ENCODE measurements around the gene POLR1A.

Gene POLR1A

DNA sequence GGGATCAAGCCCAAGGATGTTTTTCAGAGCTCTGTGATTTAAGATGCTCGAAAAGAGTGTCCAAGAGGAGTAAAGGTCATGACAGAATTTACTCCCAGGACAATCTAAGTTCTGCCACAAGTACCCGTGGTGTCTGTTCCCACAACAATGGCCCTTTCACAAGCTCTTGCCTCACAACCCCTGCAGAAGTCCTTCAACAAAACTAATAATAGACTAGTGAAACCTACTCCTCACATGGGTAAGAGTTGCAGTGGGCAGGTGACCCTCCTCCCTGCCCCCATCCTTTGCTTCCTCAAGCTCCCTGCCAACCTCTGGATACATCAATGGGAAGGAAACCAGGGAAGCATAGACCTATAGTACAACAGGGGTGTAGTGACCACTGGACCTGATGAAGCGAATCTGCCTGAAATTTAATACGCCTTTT lies 35.3 kb upstream of the POLR1A start:
- Histone ChIP-seq H3K79me2 (ENCODE audit: insufficient read depth, low read length) (no peaks in the 10 kb centered on the region), H3K27me3 (ENCODE audit: insufficient read depth, low read length, poor library complexity, severe bottlenecking) (no peaks in the 10 kb centered on the region), H3K4me1 (ENCODE audit: insufficient read depth, low read length, poor library complexity, severe bottlenecking) (no peaks in the 10 kb centered on the region), H3K4me3 (ENCODE audit: low read length, poor library complexity, severe bottlenecking) (no peak overlapping the region), H3F3A (ENCODE audit: low read depth) (no peaks in the 10 kb centered on the region), H3K9me3 (ENCODE audit: insufficient read depth, low read depth, low read length) (no peaks in the 10 kb centered on the region), H4K20me1 (ENCODE audit: insufficient read depth, low read length, poor library complexity, severe bottlenecking) (no peaks in the 10 kb centered on the region), H3K36me3 (ENCODE audit: insufficient read depth, low read length) (peaks cover 89% of the 10 kb centered on the region), H3K9ac (ENCODE audit: low read depth, low read length, poor library complexity, severe bottlenecking) (no peak overlapping the region), H3K9me2 (replicated peaks; ENCODE audit: low read depth, low read length) (no peaks in the 10 kb centered on the region), H3K4me2 (ENCODE audit: low read depth, low read length, poor library complexity, severe bottlenecking) (no peak overlapping the region), H2AFZ (ENCODE audit: low read length) (no peak overlapping the region)
- TF ChIP-seq, protein P1, sequence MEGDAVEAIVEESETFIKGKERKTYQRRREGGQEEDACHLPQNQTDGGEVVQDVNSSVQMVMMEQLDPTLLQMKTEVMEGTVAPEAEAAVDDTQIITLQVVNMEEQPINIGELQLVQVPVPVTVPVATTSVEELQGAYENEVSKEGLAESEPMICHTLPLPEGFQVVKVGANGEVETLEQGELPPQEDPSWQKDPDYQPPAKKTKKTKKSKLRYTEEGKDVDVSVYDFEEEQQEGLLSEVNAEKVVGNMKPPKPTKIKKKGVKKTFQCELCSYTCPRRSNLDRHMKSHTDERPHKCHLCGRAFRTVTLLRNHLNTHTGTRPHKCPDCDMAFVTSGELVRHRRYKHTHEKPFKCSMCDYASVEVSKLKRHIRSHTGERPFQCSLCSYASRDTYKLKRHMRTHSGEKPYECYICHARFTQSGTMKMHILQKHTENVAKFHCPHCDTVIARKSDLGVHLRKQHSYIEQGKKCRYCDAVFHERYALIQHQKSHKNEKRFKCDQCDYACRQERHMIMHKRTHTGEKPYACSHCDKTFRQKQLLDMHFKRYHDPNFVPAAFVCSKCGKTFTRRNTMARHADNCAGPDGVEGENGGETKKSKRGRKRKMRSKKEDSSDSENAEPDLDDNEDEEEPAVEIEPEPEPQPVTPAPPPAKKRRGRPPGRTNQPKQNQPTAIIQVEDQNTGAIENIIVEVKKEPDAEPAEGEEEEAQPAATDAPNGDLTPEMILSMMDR (conservative IDR thresholded peaks at IDR 0.05; ENCODE audit: low read length): no peak
- no peak for TF ChIP-seq EZH2phosphoT487 (IDR thresholded peaks at IDR 0.05; ENCODE audit: borderline replicate concordance)

DNA sequence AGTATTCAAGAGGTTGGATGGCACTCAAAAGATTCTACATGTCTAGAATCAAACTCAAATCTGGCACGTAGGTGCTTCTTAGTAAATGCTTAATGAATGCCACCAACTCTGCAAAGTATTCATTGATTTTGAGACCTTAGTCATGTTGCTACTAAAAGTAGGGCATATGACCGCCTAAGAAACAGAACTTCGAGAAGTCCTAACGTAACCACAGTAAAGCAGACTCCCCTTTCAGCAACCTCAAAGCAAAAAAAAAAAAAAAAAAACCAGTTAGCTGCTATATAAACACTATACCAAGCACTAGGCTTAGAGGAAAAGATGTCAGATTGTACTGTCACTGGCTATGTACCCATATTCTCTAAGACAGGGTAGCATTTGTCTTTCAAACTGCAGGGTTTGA lies 34.3 kb upstream of the POLR1A start:
- no peaks in the 10 kb centered on the region for H3K4me1 ChIP-seq (ENCODE audit: insufficient read depth, low read length, poor library complexity, severe bottlenecking)
- H3K4me2 ChIP-seq (ENCODE audit: low read depth, low read length, poor library complexity, severe bottlenecking): no peak overlapping the region

DNA sequence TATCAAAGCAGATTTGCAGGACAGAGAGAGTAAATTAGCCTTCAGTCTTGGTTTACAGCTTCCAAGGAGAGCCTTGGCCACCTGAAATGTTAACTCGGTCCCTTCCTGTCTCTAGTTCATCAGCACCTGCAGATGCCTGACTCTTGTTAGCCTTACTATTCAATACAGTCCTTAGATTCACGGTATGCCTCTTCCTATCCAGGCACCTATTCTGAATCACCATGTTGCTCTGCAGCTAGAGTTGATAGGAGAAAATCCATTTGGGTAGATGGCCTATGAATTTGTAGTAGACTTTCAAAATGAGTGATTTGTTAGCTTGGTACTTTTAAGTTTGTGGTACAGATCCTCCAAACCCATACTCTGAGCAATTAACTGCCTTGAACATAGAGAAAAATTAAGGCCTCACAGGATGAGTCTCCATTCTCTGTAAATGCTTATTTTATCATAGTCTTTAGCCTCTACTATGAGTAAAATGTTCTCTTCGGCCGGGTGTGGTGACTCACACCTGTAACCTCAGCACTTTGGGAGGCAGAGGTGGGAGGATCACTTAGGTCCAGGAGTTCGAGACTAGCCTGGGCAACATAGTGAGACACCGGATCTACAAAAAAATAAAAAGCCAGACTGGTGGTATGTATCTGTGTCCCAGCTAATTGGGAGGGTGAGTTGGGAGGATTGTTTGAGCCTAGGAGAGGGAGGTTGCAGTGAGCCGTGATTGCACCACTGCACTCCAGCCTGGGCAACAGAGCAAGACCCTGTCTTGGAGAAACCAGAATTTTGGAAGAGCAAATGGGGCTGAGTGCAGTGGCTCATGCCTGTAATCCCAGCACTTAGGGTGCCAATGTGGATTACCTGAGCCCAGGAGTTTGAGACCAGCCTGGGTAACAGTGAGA lies 33.3 kb upstream of the POLR1A start:
- Histone ChIP-seq H3F3A (ENCODE audit: low read depth) (no peaks in the 10 kb centered on the region), H3K36me3 (ENCODE audit: insufficient read depth, low read length) (peaks cover 89% of the 10 kb centered on the region), H3K9me2 (replicated peaks; ENCODE audit: low read depth, low read length) (no peaks in the 10 kb centered on the region), H2AFZ (ENCODE audit: low read length) (no peak overlapping the region), H3K4me2 (ENCODE audit: low read depth, low read length, poor library complexity, severe bottlenecking) (no peak overlapping the region), H3K79me2 (ENCODE audit: insufficient read depth, low read length) (no peaks in the 10 kb centered on the region), H3K4me3 (ENCODE audit: low read length, poor library complexity, severe bottlenecking) (no peak overlapping the region), H3K9me3 (ENCODE audit: insufficient read depth, low read depth, low read length) (no peaks in the 10 kb centered on the region), H4K20me1 (ENCODE audit: insufficient read depth, low read length, poor library complexity, severe bottlenecking) (no peaks in the 10 kb centered on the region), H3K4me1 (ENCODE audit: insufficient read depth, low read length, poor library complexity, severe bottlenecking) (no peaks in the 10 kb centered on the region), H3K27me3 (ENCODE audit: insufficient read depth, low read length, poor library complexity, severe bottlenecking) (no peaks in the 10 kb centered on the region), H3K9ac (ENCODE audit: low read depth, low read length, poor library complexity, severe bottlenecking) (no peak overlapping the region)
- TF ChIP-seq EZH2phosphoT487 (IDR thresholded peaks at IDR 0.05; ENCODE audit: borderline replicate concordance): no peak
- TF ChIP-seq, protein P1 (conservative IDR thresholded peaks at IDR 0.05; ENCODE audit: low read length): no peak

More for the DNA sequence above, 34.3 kb upstream of the POLR1A start:
- Histone ChIP-seq H3K9me2 (replicated peaks; ENCODE audit: low read depth, low read length) (no peaks in the 10 kb centered on the region), H3K27me3 (ENCODE audit: insufficient read depth, low read length, poor library complexity, severe bottlenecking) (no peaks in the 10 kb centered on the region), H3K9me3 (ENCODE audit: insufficient read depth, low read depth, low read length) (no peaks in the 10 kb centered on the region), H4K20me1 (ENCODE audit: insufficient read depth, low read length, poor library complexity, severe bottlenecking) (no peaks in the 10 kb centered on the region), H3K36me3 (ENCODE audit: insufficient read depth, low read length) (peaks cover 89% of the 10 kb centered on the region), H2AFZ (ENCODE audit: low read length) (no peak overlapping the region), H3K79me2 (ENCODE audit: insufficient read depth, low read length) (no peaks in the 10 kb centered on the region), H3F3A (ENCODE audit: low read depth) (no peaks in the 10 kb centered on the region), H3K9ac (ENCODE audit: low read depth, low read length, poor library complexity, severe bottlenecking) (no peak overlapping the region), H3K4me3 (ENCODE audit: low read length, poor library complexity, severe bottlenecking) (no peak overlapping the region)
- TF ChIP-seq EZH2phosphoT487 (IDR thresholded peaks at IDR 0.05; ENCODE audit: borderline replicate concordance): no peak
- TF ChIP-seq, protein P1 (conservative IDR thresholded peaks at IDR 0.05; ENCODE audit: low read length): no peak

All from Loucy (cell line).